HL-60 (cell line): ENCODE results near the gene MSI2.

Experiments used
- CTCF ChIP-seq: IDR thresholded peaks from one replicate; pipeline ENCODE4 v1.5.1; 2011; ENCODE audit warnings: low read length, control low read depth, inconsistent platforms; ENCODE audit not compliant: insufficient read depth
- TF ChIP-seq, protein P1 (sequence below): IDR thresholded peaks from 2 replicates; pipeline ENCODE4 v1.6.1; 2012; ENCODE audit warnings: low read depth; ENCODE audit not compliant: insufficient replicate concordance

DNA sequence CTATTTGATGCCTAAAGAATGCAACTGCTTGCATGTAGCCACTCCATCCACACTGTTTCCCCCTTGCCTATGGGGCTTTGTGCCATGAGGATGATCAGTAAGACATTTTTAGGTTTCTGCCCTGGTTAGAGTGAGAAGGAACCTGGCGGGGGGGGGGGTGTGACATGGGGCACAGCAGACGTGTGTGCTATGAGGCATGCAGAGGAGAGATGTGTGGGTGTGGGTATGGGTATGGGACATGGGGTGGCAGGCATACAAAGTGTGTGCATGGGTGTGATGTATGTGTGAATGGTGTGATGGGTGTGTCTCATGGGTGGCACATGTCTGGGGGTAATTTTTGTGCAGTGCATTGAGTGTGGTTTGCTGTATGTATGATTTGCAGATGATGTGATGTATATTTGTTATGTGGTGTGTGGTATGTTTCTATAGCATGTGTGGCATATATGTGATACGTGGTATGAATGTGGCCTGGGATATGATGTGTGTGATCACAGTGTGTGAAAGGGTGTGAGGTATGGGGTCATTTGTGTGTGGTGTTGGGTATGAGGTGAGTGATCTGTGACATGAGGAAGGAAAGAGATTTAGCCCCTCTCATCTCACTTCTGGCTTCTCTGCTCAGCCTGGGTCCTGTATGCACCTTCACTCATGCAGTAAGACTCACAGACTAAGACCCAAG is 473.8 kb downstream of the MSI2 start:
- TF ChIP-seq CTCF = no peak
- TF ChIP-seq, protein P1, sequence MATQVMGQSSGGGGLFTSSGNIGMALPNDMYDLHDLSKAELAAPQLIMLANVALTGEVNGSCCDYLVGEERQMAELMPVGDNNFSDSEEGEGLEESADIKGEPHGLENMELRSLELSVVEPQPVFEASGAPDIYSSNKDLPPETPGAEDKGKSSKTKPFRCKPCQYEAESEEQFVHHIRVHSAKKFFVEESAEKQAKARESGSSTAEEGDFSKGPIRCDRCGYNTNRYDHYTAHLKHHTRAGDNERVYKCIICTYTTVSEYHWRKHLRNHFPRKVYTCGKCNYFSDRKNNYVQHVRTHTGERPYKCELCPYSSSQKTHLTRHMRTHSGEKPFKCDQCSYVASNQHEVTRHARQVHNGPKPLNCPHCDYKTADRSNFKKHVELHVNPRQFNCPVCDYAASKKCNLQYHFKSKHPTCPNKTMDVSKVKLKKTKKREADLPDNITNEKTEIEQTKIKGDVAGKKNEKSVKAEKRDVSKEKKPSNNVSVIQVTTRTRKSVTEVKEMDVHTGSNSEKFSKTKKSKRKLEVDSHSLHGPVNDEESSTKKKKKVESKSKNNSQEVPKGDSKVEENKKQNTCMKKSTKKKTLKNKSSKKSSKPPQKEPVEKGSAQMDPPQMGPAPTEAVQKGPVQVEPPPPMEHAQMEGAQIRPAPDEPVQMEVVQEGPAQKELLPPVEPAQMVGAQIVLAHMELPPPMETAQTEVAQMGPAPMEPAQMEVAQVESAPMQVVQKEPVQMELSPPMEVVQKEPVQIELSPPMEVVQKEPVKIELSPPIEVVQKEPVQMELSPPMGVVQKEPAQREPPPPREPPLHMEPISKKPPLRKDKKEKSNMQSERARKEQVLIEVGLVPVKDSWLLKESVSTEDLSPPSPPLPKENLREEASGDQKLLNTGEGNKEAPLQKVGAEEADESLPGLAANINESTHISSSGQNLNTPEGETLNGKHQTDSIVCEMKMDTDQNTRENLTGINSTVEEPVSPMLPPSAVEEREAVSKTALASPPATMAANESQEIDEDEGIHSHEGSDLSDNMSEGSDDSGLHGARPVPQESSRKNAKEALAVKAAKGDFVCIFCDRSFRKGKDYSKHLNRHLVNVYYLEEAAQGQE = no peak
